SKM-1 (cell line): ENCODE data around the gene SLC13A4.

Experiments used
- DNase-seq: peaks from one replicate; lab custom pipeline; 2025; ENCODE audit not compliant: unreplicated experiment; lab: John Stamatoyannopoulos, UW

The SLC13A4 gene

GRCh38 chr7:135721198-135721820 is 6.7 kb downstream of the SLC13A4 start:
- no peak for DNase-seq

GRCh38 chr7:135719688-135720087 is 8.3 kb downstream of the SLC13A4 start:
- DNase-seq, result no peak

GRCh38 chr7:135718794-135719437 is 9.1 kb downstream of the SLC13A4 start:
- DNase-seq, result no peak

- DNase-seq, result no peak
Measured at GRCh38 chr7:135718219-135718618, 9.8 kb downstream of the SLC13A4 start.

- no peak for DNase-seq
Measured at GRCh38 chr7:135717693-135718092, 10.3 kb downstream of the SLC13A4 start.

GRCh38 chr7:135716677-135717238 is 11.2 kb downstream of the SLC13A4 start:
- DNase-seq, result no peak

- no peak for DNase-seq
Measured at GRCh38 chr7:135715673-135716072, 12.3 kb downstream of the SLC13A4 start.

- DNase-seq, result no peak
Measured at GRCh38 chr7:135715055-135715522, 12.9 kb downstream of the SLC13A4 start.

- DNase-seq, result no peak
Measured at GRCh38 chr7:135714534-135715009, 13.4 kb downstream of the SLC13A4 start.

GRCh38 chr7:135713836-135714470 is 14.0 kb downstream of the SLC13A4 start:
- no peak for DNase-seq

GRCh38 chr7:135712796-135713195 is 15.2 kb downstream of the SLC13A4 start:
- DNase-seq, result no peak

GRCh38 chr7:135712182-135712782 is 15.7 kb downstream of the SLC13A4 start:
- no peak for DNase-seq

GRCh38 chr7:135711139-135711469 is 16.9 kb downstream of the SLC13A4 start:
- DNase-seq, result no peak

GRCh38 chr7:135710417-135711138 is 17.4 kb downstream of the SLC13A4 start:
- no peak for DNase-seq

- DNase-seq, result no peak
Measured at GRCh38 chr7:135709508-135709907, 18.5 kb downstream of the SLC13A4 start.

GRCh38 chr7:135708041-135708440 is 19.9 kb downstream of the SLC13A4 start:
- no peak for DNase-seq

GRCh38 chr7:135707570-135707966 is 20.4 kb downstream of the SLC13A4 start:
- DNase-seq, result no peak

GRCh38 chr7:135706858-135707569 is 21.0 kb downstream of the SLC13A4 start:
- DNase-seq, result no peak

GRCh38 chr7:135706038-135706742 is 21.8 kb downstream of the SLC13A4 start:
- no peak for DNase-seq

GRCh38 chr7:135704698-135705097 is 23.3 kb downstream of the SLC13A4 start:
- no peak for DNase-seq
